Spleen (tissue), 3 donors: ENCODE data around the gene GPR135.

Experiments
- POLR2A ChIP-seq, 3 donors: fragments of 450-650 bp; IDR thresholded peaks; one replicate each; pipeline ENCODE4 v1.5.1; 2017; ENCODE audit warnings: antibody characterized with exemption in 3 of 3, mild to moderate bottlenecking in 1 of 3
- POLR2AphosphoS5 ChIP-seq, 3 donors: sonication (generic); formaldehyde crosslinking; IDR thresholded peaks; one replicate each; pipeline ENCODE4 v1.5.1; 2017; ENCODE audit warnings: antibody characterized with exemption in 3 of 3

DNA sequence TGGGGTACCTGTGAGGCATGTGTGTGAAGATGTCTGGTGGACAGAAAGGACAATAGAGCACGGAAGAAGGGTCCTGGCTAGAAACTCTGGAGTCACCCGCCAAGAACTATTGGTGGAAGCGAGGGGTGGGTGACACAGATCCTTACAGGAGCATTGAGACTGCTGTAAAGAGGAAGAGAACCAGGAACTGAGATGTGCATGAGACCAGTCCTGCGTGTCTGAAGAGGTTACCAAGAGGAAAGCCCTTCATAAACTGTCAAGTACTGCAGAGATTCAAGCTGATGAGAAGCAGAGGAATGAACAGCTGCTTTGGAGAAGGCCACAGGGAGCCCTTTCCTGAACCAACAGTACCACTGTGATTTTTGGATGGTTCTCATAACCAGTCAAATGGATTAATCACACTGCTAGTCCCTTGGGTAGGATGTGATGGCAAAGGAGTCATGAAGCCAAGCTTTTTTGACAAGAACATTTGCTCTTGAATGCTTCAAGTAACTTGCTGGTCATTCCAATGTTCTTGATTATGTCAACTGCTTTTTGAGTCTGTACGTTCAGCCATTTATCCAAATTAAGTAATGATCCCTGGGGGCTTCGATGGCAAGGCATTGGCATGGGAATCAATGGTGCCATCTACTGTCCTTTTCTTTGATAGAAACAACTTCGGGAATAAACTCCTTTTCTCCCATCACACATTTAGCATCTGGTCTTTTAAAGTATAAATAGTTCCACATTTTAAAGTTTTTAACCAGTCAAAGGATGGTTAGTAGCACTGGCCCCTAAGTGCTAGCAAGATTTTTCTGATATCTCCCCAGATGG, 42.9 kb downstream of the GPR135 start:
- TF ChIP-seq POLR2AphosphoS5 (IDR thresholded peaks at IDR 0.05) (no peak), POLR2A (IDR thresholded peaks at IDR 0.05) (no peak)
